HCT116 (cell line): ENCODE measurements around the gene MAST4. TPM values are rescaled to one million over a fixed set of nuclear protein-coding genes. Genes with fewer than 3 reads are reported as not detected.

Source experiments
- ATAC-seq: fragments of 200-7000 bp; cut with Tn5 transposase; 2 replicates; pipeline ENCODE4 v1.9.1; 2020; ENCODE audit warnings: mild to moderate bottlenecking, moderate library complexity
- BruUV-seq: library from RNA; stranded (reverse); fragments of 400-500 nt; replicated peaks from 2 replicates; lab custom pipeline; 2021; lab: Mats Ljungman, UMichigan
- CTCF ChIA-PET: fragments of 300-600 bp; sonication (Branson Sonifier 250); formaldehyde crosslinking; loops from one replicate; lab custom pipeline; 2021; ENCODE audit warnings: antibody characterized with exemption; lab: Charles Lee
- POLR2A ChIA-PET: fragments of 300-600, 350-600 bp; sonication (Branson Sonifier 250); formaldehyde crosslinking; loops from one replicate; lab custom pipeline; 2021; ENCODE audit warnings: antibody characterized with exemption; lab: Charles Lee
- RAD21 ChIA-PET, 2 experiments: fragments of 300-600 bp; sonication (Branson Sonifier 250); formaldehyde crosslinking; loops; one replicate each; lab custom pipeline; 2023; ENCODE audit warnings: low total read pairs in 2 of 2; ENCODE audit not compliant: uncharacterized antibody in 2 of 2, unreplicated experiment in 2 of 2, low non-redundant PET in 1 of 2; lab: Charles Lee
- DNase-seq: peaks from one replicate; pipeline ENCODE4 v3.0.0-alpha.2; 2010; ENCODE audit warnings: low read depth, low spot score
- H2AFZ ChIP-seq: fragments of 200-600 bp; shearing (Covaris generic), sonication (generic); 2 replicates; pipeline ENCODE4 v1.6.1; 2017; ENCODE audit warnings: low read depth, mixed run types, mixed read lengths, antibody characterized with exemption, low read length; ENCODE audit not compliant: poor library complexity, severe bottlenecking
- H3K27ac ChIP-seq: 2 replicates; pipeline ENCODE4 v1.5.1; 2012; ENCODE audit warnings: low read depth, low read length
- H3K27me3 ChIP-seq: fragments of 200-600 bp; sonication (generic); 2 replicates; pipeline ENCODE4 v1.6.1; 2016; ENCODE audit warnings: mixed run types, low read length, mixed read lengths; ENCODE audit not compliant: insufficient read depth
- H3K36me3 ChIP-seq, 2 experiments: fragments of 200-500 bp in 1 of 2; fragments of 200-600 bp in 1 of 2; sonication (Bioruptor generic) in 1 of 2; sonication (generic) in 1 of 2; 2 replicates each; pipeline versions ENCODE4 v1.5.1 to v1.6.1; 2014 to 2016; ENCODE audit warnings: low read length in 2 of 2, inconsistent platforms in 1 of 2, mixed read lengths in 1 of 2, mixed run types in 1 of 2; ENCODE audit not compliant: insufficient read depth in 2 of 2, control insufficient read depth in 1 of 2
- H3K4me1 ChIP-seq, 2 experiments: fragments of 200-600 bp in 1 of 2; sonication (generic) in 1 of 2; 2 replicates each; pipeline versions ENCODE4 v1.5.1 to v1.6.1; 2012 to 2017; ENCODE audit warnings: low read length in 2 of 2, inconsistent platforms in 1 of 2, mild to moderate bottlenecking in 1 of 2, mixed read lengths in 1 of 2, mixed run types in 1 of 2, moderate library complexity in 1 of 2; ENCODE audit not compliant: insufficient read depth in 2 of 2, control insufficient read depth in 1 of 2
- H3K4me2 ChIP-seq: fragments of 200-600 bp; sonication (generic); 2 replicates; pipeline ENCODE4 v1.6.1; 2017; ENCODE audit warnings: mixed run types, low read length, mixed read lengths
- H3K4me3 ChIP-seq, 2 experiments: fragments of 200-600 bp in 1 of 2; sonication (generic) in 1 of 2; replicated peaks in 1 of 2; 2 replicates each; pipeline ENCODE4 v1.5.1; 2011 to 2016; ENCODE audit warnings: low read length in 2 of 2, control low read depth in 1 of 2, low read depth in 1 of 2, mild to moderate bottlenecking in 1 of 2, mixed read lengths in 1 of 2, mixed run types in 1 of 2
- H3K79me2 ChIP-seq: fragments of 200-600 bp; sonication (generic); 2 replicates; pipeline ENCODE4 v1.6.1; 2017; ENCODE audit warnings: mild to moderate bottlenecking, mixed run types, low read length, moderate library complexity, mixed read lengths; ENCODE audit not compliant: insufficient read depth
- H3K9ac ChIP-seq: fragments of 200-600 bp; sonication (generic); 2 replicates; pipeline ENCODE4 v1.6.1; 2016; ENCODE audit warnings: low read length, mixed read lengths
- H3K9me2 ChIP-seq: fragments of 200-600 bp; sonication (generic), shearing (Covaris generic); 2 replicates; pipeline ENCODE4 v1.6.1; 2017; ENCODE audit warnings: mixed run types, mild to moderate bottlenecking, moderate library complexity; ENCODE audit not compliant: insufficient read depth
- H3K9me3 ChIP-seq, 2 experiments: fragments of 200-500 bp in 1 of 2; fragments of 200-600 bp in 1 of 2; sonication (Bioruptor generic) in 1 of 2; sonication (generic) in 1 of 2; 2 replicates each; pipeline ENCODE4 v1.6.1; 2014 to 2017; ENCODE audit warnings: low read length in 2 of 2, mixed read lengths in 2 of 2, inconsistent platforms in 1 of 2, low read depth in 1 of 2, mild to moderate bottlenecking in 1 of 2, mixed run types in 1 of 2, moderate library complexity in 1 of 2; ENCODE audit not compliant: control insufficient read depth in 1 of 2, insufficient read depth in 1 of 2
- H4K20me1 ChIP-seq: fragments of 200-600 bp; sonication (generic), shearing (Covaris generic); 2 replicates; pipeline ENCODE4 v1.6.1; 2017; ENCODE audit warnings: mixed run types, mild to moderate bottlenecking, moderate library complexity; ENCODE audit not compliant: insufficient read depth
- ATF3 ChIP-seq: IDR thresholded peaks from 2 replicates; pipeline ENCODE4 v1.6.1; 2012
- CBX3 ChIP-seq: IDR thresholded peaks from 2 replicates; pipeline ENCODE4 v1.6.1; 2012; ENCODE audit warnings: low read depth
- CEBPB ChIP-seq: IDR thresholded peaks from 2 replicates; pipeline ENCODE4 v1.6.1; 2012; ENCODE audit warnings: low read depth
- EZH2 ChIP-seq: fragments of 200-600 bp; sonication (generic); IDR thresholded peaks from 2 replicates; pipeline ENCODE4 v1.6.1; 2017; ENCODE audit warnings: antibody characterized with exemption, mixed run types
- FOSL1 ChIP-seq: IDR thresholded peaks from 2 replicates; pipeline ENCODE4 v1.6.1; 2012; ENCODE audit warnings: low read depth
- JUND ChIP-seq: IDR thresholded peaks from 2 replicates; pipeline ENCODE4 v1.6.1; 2012
- POLR2AphosphoS5 ChIP-seq: IDR thresholded peaks from 2 replicates; pipeline ENCODE4 v1.6.1; 2011; ENCODE audit warnings: mild to moderate bottlenecking, low read depth, low read length, moderate library complexity
- SP1 ChIP-seq: IDR thresholded peaks from 2 replicates; pipeline ENCODE4 v1.6.1; 2012; ENCODE audit warnings: low read depth
- YY1 ChIP-seq: IDR thresholded peaks from 2 replicates; pipeline ENCODE4 v1.6.1; 2011; ENCODE audit warnings: low read length, low read depth, moderate library complexity, mild to moderate bottlenecking; ENCODE audit not compliant: insufficient replicate concordance; ENCODE audit errors: extremely low read depth
- ZBTB33 ChIP-seq: IDR thresholded peaks from 2 replicates; pipeline ENCODE4 v1.6.1; 2011; ENCODE audit warnings: mild to moderate bottlenecking, low read length, moderate library complexity; ENCODE audit not compliant: insufficient replicate concordance; ENCODE audit errors: extremely low read depth
- ZFX ChIP-seq: fragments of 450-650 bp; IDR thresholded peaks from 2 replicates; pipeline ENCODE4 v1.6.1; 2017
- ZNF274 ChIP-seq: fragments of 200-500 bp; sonication (Bioruptor generic); IDR thresholded peaks from 2 replicates; pipeline ENCODE4 v1.6.1; 2014; ENCODE audit warnings: mild to moderate bottlenecking, low read depth, low read length, inconsistent platforms
- intact Hi-C: fragments of 100-400 bp; cut with micrococcal nuclease; formaldehyde crosslinking; loops from 2 replicates; pipeline ENCODE4 v1.10.0; 2022
- total RNA-seq: library from RNA; stranded (reverse); gene quantifications from one replicate; pipeline ENCODE4 v1.2.1, GENCODE V29; 2021; ENCODE audit not compliant: unreplicated experiment
- TF ChIP-seq, protein P1 (sequence below), 3 experiments: fragments of 200-600 bp in 1 of 3; sonication (generic) in 1 of 3; IDR thresholded peaks in 2 of 3; conservative IDR thresholded peaks in 1 of 3; 2 replicates each; pipeline ENCODE4 v1.5.1; 2012 to 2017; ENCODE audit warnings: low read depth in 2 of 3, low read length in 2 of 3, antibody characterized with exemption in 1 of 3, borderline replicate concordance in 1 of 3, control low read depth in 1 of 3, mild to moderate bottlenecking in 1 of 3, mixed read lengths in 1 of 3, mixed run types in 1 of 3, moderate library complexity in 1 of 3; ENCODE audit not compliant: insufficient read depth in 1 of 3

MAST4 gene
- total RNA-seq, 1 experiment from 2014 or later, result 1.1 TPM

GRCh38 chr5:66655395-66656324, 59.5 kb downstream of the MAST4 start:
- Histone ChIP-seq H3K4me3 (no peak overlapping the region), H3K9me2 (no peaks in the 10 kb centered on the region), H4K20me1 (no peaks in the 10 kb centered on the region), H3K27ac (no peak overlapping the region), H3K4me2 (no peak overlapping the region), H3K4me1 (no peaks in the 10 kb centered on the region), H3K79me2 (no peaks in the 10 kb centered on the region), H3K9ac (no peak overlapping the region), H3K36me3 (no peaks in the 10 kb centered on the region), H3K27me3 (0 out of 2 replicates have a peak, but pooled peaks cover 21% of the 10 kb centered on the region), H2AFZ (no peak overlapping the region)
- ChIA-PET RAD21 (no interaction called here), CTCF (no interaction called here), POLR2A (no interaction called here)
- no peak for ATAC-seq
- DNase-seq, result no peak
- intact Hi-C loops, result no loop called here
- TF ChIP-seq CEBPB (no peak), FOSL1 (no peak), YY1 (no peak), ATF3 (no peak)
- TF ChIP-seq, all 23 proteins: peak for 0
- H3K9me3 ChIP-seq, result no peaks in the 10 kb centered on the region
- BruUV-seq, result no TSS peak

- no TSS peak for BruUV-seq
- no peaks in the 10 kb centered on the region for H3K79me2 ChIP-seq
- TF ChIP-seq EZH2 (no peak), CEBPB (no peak), ZBTB33 (no peak), JUND (no peak), ZNF274 (no peak), ZFX (no peak), YY1 (no peak), CBX3 (no peak), POLR2AphosphoS5 (no peak), SP1 (no peak)
- TF ChIP-seq, protein P1, sequence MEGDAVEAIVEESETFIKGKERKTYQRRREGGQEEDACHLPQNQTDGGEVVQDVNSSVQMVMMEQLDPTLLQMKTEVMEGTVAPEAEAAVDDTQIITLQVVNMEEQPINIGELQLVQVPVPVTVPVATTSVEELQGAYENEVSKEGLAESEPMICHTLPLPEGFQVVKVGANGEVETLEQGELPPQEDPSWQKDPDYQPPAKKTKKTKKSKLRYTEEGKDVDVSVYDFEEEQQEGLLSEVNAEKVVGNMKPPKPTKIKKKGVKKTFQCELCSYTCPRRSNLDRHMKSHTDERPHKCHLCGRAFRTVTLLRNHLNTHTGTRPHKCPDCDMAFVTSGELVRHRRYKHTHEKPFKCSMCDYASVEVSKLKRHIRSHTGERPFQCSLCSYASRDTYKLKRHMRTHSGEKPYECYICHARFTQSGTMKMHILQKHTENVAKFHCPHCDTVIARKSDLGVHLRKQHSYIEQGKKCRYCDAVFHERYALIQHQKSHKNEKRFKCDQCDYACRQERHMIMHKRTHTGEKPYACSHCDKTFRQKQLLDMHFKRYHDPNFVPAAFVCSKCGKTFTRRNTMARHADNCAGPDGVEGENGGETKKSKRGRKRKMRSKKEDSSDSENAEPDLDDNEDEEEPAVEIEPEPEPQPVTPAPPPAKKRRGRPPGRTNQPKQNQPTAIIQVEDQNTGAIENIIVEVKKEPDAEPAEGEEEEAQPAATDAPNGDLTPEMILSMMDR (IDR thresholded peaks at IDR 0.05 in 2 of 3, conservative IDR thresholded peaks at IDR 0.05 in 1 of 3; ENCODE audit: borderline replicate concordance in 1 of 3, insufficient read depth in 1 of 3, low read depth in 2 of 3, low read length in 2 of 3), result no peak
- TF ChIP-seq, all 23 proteins: peak for 0
- no peak overlapping the region for H3K27ac ChIP-seq
- no peak for ATAC-seq
- ChIA-PET CTCF (interaction anchor here (0.6 kb wide), 1 partner anchor 22 kb away, joined by 3 read pairs; no protein-coding TSS in a partner anchor), POLR2A (no interaction called here), RAD21 (no interaction called here)
- H3K9ac ChIP-seq, result no peak overlapping the region
- intact Hi-C loops, result no loop called here
- H3K4me3 ChIP-seq, result no peak overlapping the region
- DNase-seq, result no peak
- no peak overlapping the region for H2AFZ ChIP-seq
- H3K9me2 ChIP-seq, result no peaks in the 10 kb centered on the region
- no peaks in the 10 kb centered on the region for H3K9me3 ChIP-seq
- no peak overlapping the region for H3K4me2 ChIP-seq
- H4K20me1 ChIP-seq, result no peaks in the 10 kb centered on the region
- no peaks in the 10 kb centered on the region for H3K4me1 ChIP-seq
- peaks cover 30% of the 10 kb centered on the region for H3K27me3 ChIP-seq
- H3K36me3 ChIP-seq, result no peaks in the 10 kb centered on the region
Measured at GRCh38 chr5:66658516-66658915, 62.3 kb downstream of the MAST4 start.
